ENCODE results near the gene OLA1.

OLA1 gene

GRCh38 chr2:174180726-174181236, 67.6 kb downstream of the OLA1 start:
- Histone ChIP-seq H3K4me1 (peaks cover 0 to 8% (median 0%) of the 10 kb centered on the region in 4 donors), H3K36me3 (no peaks in the 10 kb centered on the region), H3K4me3 (no peak overlapping the region), H3K9me3 (no peaks in the 10 kb centered on the region), H3K27me3 (no peaks in the 10 kb centered on the region), H3K27ac (no peak overlapping the region)
- DNase-seq = no peak
- intact Hi-C loops (cut with DNase I; ENCODE audit: low total_unique reads) = no loop called here
- TF ChIP-seq CTCF (IDR thresholded peaks at IDR 0.05) = no peak

GRCh38 chr2:174180165-174180724, 68.1 kb downstream of the OLA1 start:
- H3K9me3 ChIP-seq = no peaks in the 10 kb centered on the region
- H3K27ac ChIP-seq = no peak overlapping the region
- no peaks in the 10 kb centered on the region for H3K36me3 ChIP-seq
- intact Hi-C loops (cut with DNase I; ENCODE audit: low total_unique reads) = no loop called here
- no peak overlapping the region for H3K4me3 ChIP-seq
- no peak for TF ChIP-seq CTCF (IDR thresholded peaks at IDR 0.05)
- no peaks in the 10 kb centered on the region for H3K27me3 ChIP-seq
- peaks cover 0 to 8% (median 0%) of the 10 kb centered on the region in 4 donors for H3K4me1 ChIP-seq
- no peak for DNase-seq

- TF ChIP-seq CTCF (IDR thresholded peaks at IDR 0.05) = no peak
- Histone ChIP-seq H3K9me3 (peaks cover 0 to 4% (median 0%) of the 10 kb centered on the region in 3 donors), H3K27ac (no peak overlapping the region), H3K36me3 (no peaks in the 10 kb centered on the region), H3K4me3 (no peak overlapping the region), H3K27me3 (no peaks in the 10 kb centered on the region), H3K4me1 (peaks cover 0 to 8% (median 0%) of the 10 kb centered on the region in 4 donors)
- intact Hi-C loops (cut with DNase I; ENCODE audit: low total_unique reads) = no loop called here
- DNase-seq = no peak
Observed at GRCh38 chr2:174177316-174177890, 70.9 kb downstream of the OLA1 start.

- Histone ChIP-seq H3K27me3 (no peaks in the 10 kb centered on the region), H3K9me3 (peaks cover 0 to 4% (median 0%) of the 10 kb centered on the region in 3 donors), H3K4me1 (peaks cover 0 to 8% (median 0%) of the 10 kb centered on the region in 4 donors), H3K27ac (no peak overlapping the region), H3K4me3 (no peak overlapping the region), H3K36me3 (no peaks in the 10 kb centered on the region)
- TF ChIP-seq CTCF (IDR thresholded peaks at IDR 0.05) = no peak
- DNase-seq = no peak
- intact Hi-C loops (cut with DNase I; ENCODE audit: low total_unique reads) = no loop called here
Observed at GRCh38 chr2:174176898-174177297, 71.4 kb downstream of the OLA1 start.

GRCh38 chr2:174174741-174175140, 73.6 kb downstream of the OLA1 start:
- no peak for TF ChIP-seq CTCF (IDR thresholded peaks at IDR 0.05)
- no peak overlapping the region for H3K27ac ChIP-seq
- no peak overlapping the region for H3K4me3 ChIP-seq
- peaks cover 0 to 8% (median 0%) of the 10 kb centered on the region in 4 donors for H3K4me1 ChIP-seq
- H3K36me3 ChIP-seq = no peaks in the 10 kb centered on the region
- H3K27me3 ChIP-seq = no peaks in the 10 kb centered on the region
- intact Hi-C loops (cut with DNase I; ENCODE audit: low total_unique reads) = no loop called here
- no peak for DNase-seq
- H3K9me3 ChIP-seq = peaks cover 0 to 9% (median 2%) of the 10 kb centered on the region in 3 donors

Measured in tibial artery (tissue), 4 donors.